NK-92 treated with Interleukin-12 subunit alpha and Interleukin-12 subunit beta, amount 100 ng/mL, for 24 hours (cell line): ENCODE results near the gene MOG.

Experiments
- DNase-seq: peaks from one replicate; lab custom pipeline; 2025; lab: John Stamatoyannopoulos, UW

The MOG gene

DNA sequence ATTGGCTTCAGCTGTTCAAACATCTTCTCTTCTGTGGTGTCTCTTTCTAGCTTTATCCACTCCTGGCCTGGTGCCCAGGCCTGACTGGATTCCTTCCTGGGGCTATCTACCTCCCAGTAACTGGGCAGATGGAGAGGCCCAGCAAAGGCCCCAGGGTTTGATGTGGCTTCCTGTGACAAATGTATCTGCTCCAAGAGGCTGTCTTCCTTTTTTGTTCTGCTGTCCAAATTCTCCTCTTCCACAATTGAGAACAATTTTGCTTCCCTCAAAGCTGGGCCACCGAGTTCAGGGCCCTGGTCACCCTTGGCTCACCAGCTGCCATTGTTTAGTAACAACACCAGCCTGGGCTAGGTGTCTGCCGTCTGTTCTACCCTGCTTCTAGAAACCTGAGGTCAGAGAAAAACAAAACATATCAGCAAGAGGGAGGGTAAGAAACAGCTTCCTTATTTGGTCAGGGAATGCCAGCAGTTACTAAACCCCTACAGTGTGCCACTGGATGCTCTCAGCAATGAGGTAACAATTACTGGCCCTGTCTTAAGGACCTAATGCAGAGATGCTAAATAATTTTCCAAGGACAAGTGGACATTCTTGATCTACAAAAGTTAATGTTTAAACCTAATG is 20.2 kb downstream of the MOG start:
- no peak for DNase-seq

DNA sequence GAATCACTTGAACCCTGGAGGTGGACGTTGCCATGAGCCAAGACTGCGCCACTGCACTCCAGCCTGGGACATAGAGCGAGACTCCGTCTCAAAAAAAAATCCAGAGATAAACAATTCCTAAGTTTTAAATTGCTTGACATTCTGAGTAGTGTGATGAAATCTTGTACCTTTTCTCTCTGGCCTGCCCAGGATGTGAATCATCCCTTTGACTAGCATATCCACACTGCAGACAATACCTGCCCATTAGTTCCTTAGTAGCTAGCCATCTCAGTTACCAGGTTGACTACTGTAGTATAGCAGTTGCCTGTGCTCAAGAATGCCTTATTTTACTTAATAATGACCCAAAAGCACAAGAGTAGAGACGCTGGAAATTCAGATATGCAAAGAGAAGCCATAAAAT is 21.2 kb downstream of the MOG start:
- peak; percentile 7 for DNase-seq

DNA sequence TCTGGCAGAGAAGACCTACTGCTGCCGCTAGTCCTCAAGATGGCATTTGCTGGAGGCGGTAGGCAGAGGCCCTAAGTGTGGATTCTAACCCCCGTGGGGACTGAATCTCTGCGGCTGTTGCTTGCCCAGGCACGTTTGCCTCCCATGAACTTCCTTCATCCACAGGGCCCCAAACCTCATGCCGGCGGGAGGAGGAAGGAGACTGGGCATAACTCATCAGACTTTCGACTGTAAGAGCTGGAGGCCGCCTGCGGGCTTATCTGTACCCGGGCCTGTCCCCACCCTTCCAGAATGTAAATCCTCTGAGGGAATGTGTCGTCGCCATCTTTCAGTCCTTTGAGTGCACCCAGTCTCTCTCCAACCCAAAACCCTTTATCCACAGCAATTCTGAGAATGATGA is 23.1 kb downstream of the MOG start:
- no peak for DNase-seq

DNA sequence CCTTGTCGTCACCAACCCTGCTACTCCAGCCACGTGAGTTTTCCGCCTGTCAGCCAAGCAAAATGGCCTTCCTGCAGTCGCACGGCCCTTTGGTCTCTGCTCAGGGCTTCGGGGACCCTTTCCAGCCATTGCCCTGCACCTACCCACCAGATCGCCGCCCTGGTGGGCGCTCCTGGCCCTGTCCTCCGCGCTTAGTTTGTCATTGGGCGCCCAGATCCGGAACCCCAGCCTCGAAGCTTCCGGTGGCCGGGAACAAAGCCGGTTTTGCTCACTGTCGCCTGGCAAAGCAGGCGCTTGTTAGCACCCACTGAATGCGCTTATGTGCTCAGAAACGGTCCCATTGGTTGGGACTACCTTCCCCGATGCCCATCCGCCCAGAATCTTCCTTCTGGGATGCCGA is 23.5 kb downstream of the MOG start:
- no peak for DNase-seq

DNA sequence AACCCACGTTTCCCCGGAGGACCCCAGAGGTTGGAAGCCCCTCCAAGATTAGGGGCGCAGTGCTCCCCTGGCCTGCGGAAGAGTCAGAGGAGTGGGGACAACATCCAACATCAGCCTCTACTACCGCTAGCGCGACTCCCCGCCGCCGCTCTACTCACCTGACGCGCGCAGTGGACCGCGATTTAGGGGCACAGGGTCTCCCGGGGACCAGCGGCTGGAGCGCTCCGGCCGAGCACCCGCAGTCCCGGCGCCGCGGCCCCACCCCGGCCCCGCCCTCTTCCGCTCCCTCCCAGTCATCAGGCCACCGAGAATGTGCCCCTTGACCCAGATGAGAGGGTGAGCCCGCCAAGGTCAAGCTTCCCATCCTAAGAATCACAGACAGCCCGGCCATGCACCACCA is 24.0 kb downstream of the MOG start, which contains the start of gene ZFP57:
Gene ZFP57, minus strand, starts transcription at position 249 of the 400 bp plus-strand sequence. CDS start 4,149 bp downstream, outside the sequence.
- no peak for DNase-seq

DNA sequence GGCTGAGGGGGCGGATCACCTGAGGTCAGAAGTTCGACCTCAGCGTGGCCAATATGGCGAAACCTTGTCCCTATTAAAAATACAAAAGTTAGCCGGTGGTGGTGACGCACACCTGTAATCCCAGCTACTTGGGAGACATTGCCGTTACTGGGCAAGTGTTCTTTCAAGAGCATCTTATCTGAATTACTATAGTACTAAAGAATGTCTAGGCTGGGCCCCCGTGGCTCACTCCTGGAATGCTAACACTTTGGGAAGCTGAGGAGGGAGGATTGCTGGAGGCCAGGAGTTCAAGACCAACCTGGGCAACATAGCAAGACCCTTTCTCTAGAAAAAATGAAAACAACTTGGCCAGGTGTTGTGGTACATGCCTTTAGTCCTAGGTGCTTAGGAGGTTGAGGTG is 24.9 kb downstream of the MOG start:
- DNase-seq, result no peak

DNA sequence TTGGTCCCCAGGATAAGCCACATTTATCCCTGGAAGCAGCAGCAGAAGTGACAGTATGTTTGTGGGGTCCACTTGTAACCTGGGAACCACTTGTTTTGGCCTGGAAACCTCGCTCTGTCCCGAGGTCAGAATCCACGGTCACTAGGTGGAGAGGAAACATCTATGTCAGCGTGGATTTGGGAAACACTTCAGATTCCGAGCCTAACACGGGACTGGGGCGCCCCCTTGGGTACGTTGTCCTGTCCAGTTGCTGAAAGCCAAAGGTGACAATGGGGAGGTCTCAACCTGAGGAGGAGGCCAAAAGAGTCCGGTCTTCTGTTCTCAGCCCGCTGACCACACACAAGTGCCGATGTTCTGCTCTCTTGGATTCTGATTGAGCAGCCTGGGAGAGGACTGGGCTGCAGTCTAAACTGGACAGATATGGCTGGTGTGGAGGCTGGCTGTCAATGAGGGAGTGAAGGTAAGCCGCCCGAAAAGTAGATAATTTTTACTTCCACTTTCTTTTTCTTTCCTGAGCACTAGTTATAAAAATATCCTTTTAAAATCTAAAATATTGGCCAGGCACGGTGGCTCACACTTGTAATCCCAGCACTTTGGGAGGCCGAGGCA is 28.9 kb downstream of the MOG start:
- no peak for DNase-seq

DNA sequence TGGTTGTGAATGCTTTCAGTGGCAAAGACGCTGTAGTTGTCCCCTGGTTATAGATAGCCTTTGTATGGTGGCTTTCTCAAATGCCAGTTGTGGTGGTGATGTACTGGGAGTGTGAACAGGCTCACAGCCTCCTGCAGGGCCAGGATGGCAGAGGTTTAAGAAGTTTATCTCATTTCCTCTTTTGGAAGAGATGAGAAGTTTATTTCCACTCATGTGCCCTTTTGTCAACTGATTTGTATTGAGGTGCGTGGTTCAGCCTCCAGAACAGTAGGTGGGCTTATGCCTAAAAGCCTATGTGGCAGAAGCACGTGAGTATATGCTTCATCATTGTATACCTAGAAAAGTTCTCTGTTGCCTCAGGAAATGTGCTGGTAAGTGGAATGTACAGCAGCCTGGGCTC is 37.7 kb downstream of the MOG start:
- no peak for DNase-seq

DNA sequence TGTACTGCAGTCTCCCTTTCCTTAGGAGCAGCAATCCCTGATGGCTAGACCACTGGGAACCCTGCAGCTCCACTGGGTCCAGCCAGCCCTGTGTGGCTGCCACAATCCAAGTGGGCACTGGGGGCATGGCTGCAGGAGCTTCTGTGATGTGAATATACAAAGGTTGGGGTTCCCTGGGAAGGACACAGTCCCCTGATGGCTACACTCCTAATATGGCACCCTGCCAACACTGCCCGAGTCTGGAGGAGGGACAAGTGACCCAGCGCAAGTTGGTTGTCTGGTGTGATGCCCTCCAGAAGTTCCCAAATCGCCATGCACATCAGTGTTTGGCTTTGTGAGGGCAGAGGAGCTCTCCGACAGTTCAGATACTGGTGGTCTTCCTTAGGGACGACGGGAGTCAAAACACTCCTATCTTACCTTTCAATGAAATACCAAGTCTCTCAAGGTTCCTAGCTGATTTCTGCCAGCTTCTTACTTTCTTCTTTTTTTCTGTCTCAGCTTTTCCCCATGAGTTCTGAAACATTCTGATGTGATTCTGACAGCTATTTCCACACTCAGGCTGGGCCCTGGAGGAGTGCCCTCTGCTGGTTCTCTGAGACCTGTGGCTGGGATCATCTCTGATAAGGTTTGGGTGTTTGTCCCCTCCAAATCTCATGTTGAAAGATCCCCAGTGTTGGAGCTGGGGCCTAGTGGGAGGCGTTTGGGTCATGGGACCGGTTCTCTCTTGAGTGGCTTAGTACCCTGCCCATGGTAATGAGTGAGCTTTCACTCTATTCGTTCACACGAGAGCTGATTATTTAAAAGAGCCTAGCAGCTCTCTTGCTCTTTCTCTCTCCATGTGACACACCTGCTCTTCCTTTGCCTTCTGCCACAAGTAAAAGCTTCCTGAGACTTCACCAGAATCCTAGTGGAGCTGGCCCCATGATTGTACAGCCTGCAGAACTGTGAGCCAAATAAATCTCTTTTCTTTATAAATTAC is 39.5 kb downstream of the MOG start:
- no peak for DNase-seq

DNA sequence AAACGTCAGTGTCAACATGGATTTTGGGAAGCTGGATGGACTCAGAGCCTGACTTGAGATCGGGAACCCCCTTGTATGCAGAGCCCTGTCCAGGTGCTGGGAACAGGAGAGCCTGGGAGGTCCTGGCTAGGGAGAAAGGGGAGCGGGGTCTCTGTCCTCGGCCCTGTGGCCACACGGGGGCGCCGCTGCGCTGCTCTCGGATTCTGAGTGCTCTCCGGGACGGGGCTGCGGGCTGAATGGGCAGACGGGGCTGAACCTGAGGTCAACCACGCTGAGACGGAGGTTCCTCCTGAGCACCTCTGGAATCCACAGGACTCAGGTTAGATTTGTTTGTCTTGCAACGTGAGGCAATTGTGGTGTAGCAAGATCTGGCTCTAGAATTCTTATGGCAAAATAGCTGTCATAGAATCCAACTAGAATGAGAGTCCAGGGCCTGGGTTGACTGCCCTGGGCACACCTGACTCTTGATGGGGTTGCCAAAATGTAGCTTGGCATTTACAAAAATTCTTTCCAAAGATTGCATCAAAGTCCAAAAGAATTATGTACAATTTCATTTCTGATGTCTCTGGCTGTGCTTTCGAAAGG is 45.7 kb downstream of the MOG start:
- DNase-seq, result peak; percentile 47

DNA sequence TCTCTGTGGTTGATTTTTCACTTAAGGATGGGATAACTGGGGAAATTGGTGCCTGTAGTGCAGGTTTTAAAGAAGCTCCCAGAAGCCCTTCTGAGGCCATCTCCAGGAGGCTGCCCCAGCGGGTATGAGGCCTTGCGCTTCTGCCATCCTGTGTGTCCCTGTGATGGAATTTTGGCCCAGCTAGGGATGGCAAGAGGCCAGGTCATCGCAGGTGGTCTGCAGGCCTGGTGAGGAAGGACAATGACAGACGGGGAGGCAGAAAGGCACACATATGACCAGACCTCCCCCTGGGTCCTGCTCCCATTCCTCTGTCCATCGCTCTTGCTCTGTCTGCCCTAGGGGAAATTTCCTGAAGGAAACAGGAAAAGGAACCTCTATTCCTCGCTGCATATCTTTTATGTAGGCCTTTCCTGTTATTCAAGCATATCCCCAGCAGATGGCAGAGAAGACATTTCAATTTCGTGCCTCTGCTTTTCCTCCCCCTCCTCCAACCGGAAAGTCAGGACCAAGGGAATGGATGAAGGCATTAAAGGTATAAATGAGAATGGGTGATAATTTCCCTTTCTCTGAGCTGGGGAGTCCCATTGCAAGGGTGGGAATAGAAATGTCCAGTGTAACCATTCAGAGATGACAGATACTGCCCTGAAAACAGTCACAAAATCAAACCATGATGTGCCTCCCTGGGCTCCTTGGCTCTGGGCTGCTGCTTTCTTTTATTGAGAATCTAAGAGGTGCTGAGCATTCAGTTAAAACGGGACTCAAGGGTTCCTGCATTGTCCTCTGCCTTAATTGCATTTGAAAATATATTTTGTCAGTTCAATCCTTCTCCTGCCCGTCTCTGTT is 48.7 kb downstream of the MOG start:
- DNase-seq, result no peak

DNA sequence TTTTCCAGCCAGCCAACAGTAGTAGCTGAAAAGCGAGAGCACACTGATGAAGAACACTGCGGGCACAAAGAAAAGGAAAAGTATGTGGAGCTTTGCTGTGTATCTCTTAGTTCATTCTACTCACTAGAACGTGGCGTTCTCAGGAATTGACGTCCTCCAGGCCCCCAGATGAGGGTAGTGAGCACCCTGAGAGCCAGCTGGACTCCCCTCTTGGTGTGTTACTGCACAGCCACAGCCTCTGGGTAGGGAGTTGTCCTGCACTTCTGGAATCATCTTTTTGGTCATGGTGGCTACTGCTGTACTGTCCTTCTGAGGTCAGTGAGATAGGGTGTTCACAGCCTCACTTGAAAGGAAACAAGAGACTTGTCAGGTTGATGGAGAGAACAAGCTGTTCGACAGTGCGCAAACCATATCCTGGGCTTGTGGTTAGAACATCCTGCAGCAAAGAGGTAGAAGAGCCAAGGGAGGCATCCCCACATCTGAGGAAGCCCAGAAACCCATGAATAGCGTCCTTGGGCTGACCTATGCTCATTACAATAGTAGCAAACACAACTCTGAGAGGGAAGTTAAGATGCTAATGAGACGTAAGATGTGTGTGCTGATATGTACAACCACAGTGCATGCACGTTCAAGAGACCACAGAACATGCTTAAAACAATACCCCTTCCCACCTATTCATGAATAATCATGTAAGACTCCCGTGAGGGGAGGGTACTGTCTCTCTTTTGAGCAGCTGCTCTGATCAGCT is 51.7 kb downstream of the MOG start:
- DNase-seq, result peak; percentile 40

DNA sequence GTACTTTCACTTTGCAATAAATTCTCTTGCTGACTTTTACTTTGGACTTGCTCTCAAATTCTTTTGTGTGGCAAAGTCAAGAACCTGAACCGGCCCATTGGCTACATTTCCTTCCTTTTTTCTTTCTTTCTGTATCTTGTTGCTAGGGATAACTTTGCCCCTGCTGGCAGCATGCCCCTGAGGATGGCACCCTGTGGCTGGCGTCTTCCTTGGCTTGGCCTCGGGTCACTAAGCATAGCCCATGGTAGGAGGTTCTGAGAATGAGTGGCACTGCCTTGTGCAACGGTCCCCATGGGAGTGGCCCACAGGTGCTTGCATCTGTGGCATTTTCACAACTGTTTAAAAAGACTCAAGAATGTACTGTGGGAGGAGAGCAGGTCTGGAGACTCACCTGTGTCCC is 52.3 kb downstream of the MOG start:
- DNase-seq, result no peak

DNA sequence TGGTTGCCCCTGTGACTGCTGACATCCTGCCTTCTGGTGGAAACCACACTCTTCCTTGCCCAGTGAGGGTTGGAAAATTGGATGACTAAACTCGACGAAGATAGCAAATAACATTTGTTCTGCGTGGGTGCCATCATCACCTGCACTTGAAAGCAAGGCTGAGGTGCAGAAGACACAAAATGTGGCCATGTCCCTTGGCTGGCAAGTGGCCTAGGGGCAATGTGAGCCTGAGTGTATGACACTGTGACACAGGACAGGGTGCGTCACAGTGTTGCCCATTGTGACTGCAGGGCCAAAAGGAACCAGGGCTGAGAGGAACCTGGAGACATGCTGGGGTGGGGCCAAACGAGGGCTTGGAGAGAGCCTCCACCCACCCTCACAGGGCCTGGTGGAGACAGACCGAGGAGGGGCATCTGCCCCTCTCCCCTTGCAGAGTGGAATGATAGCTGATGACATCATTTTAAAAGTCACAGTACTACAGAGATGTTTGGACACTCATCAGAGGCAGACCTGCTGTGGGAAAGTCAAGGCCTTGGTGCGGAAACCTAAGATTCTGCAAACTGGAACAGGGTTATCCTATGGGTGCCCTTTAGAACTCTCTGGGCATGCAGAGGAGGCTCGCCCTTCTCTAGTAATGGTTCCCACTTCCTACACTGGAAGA is 53.5 kb downstream of the MOG start:
- no peak for DNase-seq

DNA sequence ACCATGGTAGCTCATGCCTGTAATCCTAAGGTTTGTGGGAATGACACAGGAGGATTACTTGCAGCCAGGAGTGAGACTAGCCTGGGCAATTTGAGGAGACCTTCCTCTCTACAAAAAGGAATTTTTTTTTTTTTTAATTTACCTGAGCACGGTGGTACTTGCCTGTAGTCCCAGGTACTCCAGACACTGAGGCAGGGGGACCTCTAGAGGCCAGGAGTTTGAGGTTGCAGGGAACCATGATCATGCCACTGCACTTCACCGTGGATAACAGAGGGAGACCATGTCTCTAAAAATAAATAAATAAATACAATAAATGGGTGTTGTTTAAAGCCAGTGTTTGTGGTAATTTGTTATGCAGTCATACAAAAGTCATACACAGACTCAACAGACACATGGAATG is 64.0 kb downstream of the MOG start:
- DNase-seq, result no peak
